HG02938 (cell line): ENCODE measurements around the gene PPP1R1C.

ENCODE experiments used
- ATAC-seq: cut with Tn5 transposase; IDR thresholded peaks from one replicate; pipeline ENCODE4 v1.9.1; 2021; ENCODE audit warnings: mild to moderate bottlenecking, moderate library complexity; ENCODE audit not compliant: unreplicated experiment

PPP1R1C gene

DNA sequence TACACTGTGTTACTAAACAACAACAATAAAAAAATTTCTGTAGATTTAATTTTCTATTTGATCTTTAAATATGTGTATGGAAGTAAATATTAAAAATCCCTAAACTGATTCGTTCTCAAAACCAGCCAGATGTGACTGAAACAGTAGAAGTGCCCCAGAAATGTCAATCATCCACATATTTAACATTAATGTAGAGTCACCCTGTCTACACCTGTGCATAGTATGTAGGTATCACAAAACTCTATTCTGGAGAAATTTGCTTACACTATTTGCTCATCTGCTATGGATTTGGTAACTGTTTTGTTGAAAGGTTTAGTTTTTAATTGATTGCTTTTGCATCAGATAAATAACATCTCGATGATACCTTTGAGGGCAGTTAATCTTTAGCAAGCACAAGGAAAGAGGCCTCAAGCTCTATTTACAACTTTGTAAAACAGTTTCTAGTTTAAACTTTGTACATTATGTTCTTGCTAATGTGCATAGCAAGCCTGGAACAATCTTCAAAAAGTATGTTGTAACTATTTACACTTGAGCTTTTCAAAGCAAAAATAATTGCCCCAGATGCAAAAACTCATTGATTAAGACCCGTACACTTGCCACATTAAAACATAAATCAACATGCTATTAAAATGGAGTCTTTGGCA is 76.8 kb downstream of the PPP1R1C start:
- no peak for ATAC-seq

DNA sequence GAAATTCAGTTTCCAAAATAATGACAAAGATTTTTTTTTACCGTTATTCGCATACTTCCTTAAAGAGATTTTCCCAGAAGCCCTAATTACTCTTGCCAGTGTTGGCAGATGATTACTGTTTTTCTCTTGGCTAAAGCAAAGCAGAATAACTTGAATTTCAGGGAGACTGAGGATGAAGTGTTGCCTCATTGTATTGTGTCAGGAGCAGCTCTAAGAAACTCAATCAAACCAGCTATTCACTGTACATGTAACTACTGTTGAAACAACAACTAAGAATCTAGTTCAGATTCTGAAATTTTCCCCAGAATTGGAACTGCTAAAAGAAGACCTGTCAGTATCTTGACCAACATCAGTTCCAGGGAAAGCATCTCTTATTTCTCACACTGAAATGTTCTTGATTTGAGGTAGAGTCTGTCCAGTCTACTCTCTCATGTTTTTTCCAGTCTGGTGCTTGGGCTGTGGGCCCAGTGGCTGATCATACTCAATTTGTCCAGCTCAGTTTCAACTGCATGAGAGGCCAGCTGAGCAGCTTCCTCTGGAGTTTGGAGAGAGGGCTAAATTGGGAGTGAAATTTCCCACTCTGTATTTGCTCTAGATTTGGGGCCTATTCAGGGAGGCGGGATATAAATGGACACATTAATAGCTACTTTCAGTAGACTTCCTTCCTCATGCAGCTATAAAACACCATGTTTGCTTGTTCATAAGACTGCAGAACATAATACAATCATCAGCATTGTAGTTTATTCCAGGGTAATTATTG is 78.5 kb downstream of the PPP1R1C start:
- ATAC-seq: no peak

DNA sequence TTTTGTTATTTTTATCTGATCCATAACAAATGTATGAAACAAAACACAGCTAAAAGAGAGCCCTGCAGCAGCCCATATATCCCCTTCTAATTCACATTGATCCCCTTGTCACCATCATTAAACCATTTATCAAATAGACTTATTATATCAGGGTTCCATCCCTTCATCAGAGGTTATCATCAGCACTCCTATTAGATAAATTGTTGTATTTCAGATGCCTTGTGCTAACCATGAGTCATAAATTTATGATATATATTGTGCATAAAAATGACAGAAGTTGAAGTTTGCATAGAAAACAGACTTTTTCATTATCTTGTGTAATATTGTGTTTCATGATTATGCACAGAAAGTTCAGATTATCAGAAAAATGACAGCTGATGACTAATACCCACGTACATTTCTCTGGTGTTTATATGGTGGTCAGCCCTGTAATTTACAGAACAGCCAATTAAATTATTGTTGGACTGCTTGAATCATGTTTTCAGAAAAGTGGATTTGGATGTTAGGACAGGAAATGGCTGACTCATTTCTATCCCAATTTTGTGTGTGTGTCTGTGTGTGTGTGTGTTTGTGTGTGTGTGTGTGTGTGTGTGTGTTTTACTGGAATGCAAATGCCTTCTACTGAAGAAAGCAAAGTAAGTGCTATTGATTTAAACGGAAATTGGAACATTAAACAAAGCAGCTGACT is 80.9 kb downstream of the PPP1R1C start:
- ATAC-seq: no peak

DNA sequence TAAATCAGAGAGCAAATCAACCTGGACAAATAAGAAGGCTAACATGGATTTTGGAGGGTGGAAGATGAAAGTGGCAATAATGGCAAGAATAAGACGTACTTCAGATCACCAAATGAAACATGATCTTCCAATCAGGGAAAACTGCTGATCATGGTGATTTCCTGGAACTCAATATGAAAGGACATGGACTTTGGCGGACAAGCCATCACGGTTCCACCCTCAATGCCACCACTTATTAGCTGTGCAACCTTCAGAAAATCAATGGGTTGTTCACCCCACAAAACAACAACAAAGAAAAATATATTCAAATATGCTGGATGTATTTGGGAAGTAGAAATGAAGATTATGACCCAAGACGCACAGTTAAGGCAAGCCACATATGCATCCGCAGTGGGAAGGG is 81.7 kb downstream of the PPP1R1C start:
- ATAC-seq: no peak

DNA sequence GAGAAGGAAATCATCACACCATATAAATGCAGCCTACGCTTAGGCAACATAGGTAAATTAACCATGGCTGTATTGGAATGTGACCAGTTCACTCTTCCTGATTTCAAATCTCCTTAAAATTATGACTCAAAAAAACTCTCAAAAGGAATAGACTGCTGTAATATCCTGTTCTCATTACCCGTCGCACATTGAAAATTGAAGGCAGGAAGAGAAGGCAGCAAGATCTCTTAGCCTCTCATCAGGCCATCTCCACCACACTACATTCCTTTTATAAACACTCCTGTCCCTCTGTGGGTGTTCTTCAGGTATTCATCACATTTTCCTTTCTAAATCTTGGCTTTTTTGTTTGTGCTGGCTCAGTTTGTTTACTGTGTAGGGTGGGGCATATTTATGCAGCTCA is 83.2 kb downstream of the PPP1R1C start:
- no peak for ATAC-seq

DNA sequence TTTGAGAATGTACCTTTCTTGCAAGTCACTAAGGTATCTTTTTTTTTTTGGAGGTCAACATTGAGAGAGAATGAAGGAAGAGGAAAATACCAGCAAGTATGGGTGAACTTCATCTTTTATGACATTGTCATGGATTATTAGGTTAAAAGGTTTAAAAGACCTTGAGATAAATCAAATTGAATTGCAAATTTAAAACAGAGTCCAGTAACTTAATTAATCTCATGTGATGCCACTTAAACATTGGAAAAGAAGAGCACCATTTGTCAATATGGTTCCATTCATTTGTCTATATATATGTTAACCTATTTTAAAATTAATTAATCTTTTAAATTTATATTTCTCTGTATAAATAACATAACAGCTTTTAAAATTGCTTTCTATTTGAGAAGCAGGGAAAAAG is 83.8 kb downstream of the PPP1R1C start:
- ATAC-seq: no peak

DNA sequence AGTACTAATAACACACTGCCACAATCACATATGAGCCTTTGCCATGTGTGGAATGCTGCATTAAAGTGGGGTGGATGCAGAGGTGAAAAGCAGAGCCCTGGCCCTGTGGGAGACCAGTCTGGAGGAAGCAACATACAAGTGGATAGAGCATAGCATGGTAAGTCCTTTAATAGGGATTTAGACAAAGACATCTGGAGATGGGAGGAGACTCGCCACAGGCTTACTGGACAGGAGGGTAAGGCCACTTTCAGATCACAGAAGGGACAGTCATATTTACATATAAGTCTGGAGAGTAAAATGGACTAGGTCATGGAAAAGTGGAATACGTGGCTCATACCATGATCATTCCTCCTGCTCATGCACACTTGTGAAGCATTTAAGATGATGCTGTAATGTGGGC is 84.3 kb downstream of the PPP1R1C start:
- no peak for ATAC-seq

DNA sequence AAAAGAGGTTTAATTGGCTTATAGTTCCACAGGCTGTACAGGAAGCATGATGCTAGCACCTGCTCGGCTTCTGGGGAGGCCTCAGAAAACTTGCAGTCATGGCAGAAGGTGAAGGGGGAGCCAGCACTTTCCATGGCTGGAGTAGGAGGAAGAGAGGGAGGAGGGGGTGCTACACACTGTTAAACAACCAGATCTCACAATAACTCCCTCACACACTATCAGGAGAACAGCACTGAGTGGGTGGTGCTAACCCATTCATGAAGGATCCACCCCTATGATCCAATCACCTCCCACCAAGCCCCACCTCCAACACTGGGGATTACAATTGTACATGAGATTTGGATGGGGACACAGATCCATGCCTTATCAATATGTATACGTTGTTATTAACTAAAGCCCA is 85.1 kb downstream of the PPP1R1C start:
- no peak for ATAC-seq

DNA sequence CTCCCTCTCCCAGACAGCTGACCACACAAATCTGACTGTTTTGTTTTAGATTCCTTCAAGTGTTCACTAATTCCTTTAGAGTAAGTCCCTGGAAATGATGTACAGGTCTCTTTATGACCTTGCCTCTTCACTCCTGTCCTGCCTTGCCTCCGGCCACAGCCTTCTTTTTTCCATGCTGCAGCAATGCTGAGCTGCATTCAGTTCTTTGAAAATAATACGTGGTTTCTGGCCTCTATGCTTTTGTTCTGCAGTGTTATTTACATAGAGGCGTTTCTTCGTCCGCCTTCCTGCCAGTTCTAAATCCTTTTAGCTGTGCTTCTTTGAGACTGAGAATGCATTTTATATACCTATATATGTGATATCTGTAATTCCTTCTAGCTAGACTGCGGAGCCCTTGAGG is 87.2 kb downstream of the PPP1R1C start:
- ATAC-seq: no peak

DNA sequence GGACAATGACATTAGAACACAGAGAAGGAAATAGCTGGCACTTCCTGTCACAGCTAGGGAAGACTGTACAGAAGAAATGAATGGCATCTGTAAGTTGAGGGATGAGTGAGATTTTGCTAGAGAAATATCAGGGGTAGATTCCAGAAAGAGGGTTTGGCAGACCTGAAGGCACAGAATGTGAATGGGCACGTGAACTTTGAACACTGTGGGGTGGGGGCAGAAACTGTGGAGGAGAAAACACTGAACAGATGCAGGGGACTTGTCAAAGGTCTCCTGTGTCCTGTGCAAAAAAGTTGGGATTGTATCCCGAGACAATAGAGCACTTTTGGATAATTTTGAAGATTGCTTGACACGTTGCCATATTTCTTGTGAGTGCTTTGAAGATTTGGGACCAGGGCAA is 88.0 kb downstream of the PPP1R1C start:
- no peak for ATAC-seq

DNA sequence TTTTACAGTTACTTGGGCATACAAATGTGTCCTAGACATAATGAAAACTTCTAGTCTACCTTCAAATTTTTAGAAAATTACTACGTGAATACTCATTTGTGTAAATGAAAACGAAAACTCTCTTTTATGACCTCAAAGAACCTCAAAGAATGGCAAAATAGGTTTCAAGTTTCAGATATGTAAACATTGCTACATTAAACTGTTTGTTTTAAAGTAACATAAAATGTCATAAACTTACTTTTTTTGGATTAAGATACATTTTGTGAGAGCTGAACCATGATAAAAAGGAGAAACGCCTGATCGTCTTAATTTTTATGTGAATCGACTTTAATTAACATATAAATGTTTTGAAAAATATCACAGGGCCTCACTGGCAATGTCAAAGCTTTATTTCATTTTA is 91.4 kb downstream of the PPP1R1C start:
- ATAC-seq: no peak

DNA sequence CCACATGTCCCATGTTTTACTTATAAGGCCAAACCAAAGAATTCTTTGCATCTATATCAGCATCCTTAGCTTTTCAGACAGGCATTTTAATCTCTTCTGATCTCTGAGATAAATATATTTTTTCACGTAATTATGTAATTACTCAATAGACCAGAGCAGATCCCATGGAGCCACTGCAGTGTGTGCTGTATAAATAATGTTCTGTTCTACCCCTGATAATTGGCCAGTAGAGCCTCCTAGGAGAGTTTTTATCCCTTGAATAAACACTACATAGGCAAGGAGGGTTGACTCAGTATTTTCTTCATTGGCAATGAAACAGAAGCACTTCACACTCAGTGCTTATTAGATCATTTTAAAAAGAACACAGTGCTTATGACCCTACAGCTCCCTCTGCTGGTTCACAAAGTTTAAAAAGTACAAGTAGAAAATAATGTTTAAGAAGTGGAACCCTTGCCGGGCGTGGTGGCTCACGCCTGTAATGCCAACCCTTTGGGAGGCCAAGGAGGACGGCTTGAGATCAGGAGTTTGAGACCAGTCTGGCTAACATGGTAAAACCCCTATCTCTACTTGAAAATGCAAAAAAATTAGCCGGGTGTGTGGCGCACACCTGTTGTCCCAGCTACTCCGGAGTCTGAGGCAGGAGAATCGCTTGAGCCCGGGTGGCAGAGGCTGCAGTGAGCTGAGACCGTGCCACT is 91.9 kb downstream of the PPP1R1C start:
- ATAC-seq: peak; percentile 58

DNA sequence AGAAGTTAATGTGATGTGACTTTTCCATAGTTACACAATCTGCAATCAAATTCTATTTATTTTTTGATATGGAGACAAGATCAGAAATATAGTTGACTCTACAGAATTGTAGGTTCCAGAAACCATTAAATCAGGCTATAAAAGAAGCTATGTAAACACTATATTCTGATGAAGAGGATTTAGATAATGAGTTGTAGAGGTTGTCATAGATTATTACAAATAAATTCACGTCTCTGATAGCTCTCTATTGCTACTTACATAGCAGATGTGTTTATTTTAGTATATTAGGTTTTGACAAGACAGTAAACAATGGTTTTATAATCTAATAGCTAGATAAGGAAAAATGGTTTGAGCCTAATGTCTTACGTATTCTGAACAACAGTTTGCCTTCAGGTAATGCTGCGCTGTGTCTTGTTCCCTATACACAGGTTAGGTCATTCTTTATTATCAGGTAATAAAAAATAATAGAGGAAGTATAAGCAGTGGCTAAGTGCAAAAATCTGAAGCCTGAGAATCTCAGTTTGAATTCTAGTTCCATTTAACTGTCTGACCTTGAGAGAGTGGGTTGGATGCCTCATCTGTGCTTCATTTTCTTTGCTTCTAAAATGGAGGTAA is 93.4 kb downstream of the PPP1R1C start:
- ATAC-seq: no peak

DNA sequence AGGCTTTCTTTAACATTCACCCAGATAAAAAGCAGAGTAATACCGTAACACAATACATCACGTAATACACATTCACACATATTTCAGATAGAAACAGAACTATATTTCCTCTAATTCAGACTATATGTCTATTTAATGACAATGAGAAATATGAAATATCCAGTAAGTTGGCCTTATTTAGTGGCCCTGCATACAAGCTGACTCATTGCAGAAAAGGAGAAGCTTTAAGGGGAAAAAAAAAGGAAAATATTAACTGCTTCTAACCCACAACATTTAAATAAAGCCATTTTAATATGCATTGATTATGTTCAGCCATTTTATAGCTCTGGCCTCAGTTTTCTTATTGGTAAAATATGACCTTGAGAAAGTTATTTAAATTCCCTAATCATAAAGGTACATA is 94.8 kb downstream of the PPP1R1C start:
- no peak for ATAC-seq

DNA sequence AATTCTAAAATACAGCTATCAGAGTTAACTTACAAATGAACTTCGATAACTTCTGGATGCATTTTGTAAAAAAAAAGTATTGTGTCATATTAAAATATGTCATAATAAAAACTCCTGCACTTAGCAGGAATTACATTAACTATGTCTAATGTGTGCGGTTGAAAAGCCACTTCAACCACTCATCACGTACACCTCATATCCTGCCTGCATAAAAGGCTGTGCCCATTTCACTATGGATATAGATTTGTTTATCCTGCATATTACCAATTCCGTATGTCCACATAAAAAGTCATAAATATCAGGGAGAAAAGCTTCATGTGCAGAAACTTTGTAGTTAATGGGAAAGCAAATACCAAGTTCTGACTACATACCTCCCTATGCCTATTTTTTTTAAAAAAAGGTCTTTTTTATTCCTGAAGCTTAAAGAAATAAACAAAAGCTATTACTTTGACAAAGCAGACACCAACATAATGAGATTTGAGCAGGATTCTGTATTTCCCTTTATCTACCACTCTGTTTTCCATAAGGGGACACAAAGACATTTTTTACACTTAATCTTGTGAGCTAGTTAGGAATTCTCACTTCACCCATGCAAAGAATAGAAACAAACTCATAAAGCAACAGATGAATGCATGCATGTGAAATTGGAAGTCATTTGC is 96.1 kb downstream of the PPP1R1C start:
- ATAC-seq: no peak

DNA sequence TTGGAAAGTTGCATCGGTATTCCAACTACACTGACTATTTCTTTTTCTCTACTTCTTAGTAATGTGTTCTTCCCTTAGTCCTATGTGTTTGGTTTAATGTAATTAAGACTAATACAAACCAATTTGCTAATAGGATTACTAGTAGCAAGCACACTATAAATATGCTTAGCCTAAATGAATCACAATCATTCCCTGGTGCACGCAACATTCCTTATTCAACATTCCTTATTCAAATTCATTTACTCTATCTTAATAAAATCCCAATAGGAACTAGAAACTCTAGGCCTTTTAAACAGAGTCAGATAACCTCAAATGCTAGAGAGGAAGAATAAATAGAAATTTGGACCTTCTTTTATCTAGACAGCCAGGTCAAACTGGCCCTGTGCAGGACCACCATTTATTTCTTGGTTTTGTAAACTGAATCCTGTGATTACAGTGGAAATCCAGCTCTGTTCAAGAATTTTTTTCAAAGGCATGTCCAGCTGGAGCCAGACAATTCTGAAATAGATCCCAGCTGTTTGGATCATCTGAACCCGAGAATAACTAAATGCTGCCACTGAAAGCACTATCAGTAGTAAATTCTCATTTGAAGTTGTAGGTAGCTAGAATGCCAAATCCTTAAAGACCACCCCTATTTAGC is 103.1 kb downstream of the PPP1R1C start:
- no peak for ATAC-seq

DNA sequence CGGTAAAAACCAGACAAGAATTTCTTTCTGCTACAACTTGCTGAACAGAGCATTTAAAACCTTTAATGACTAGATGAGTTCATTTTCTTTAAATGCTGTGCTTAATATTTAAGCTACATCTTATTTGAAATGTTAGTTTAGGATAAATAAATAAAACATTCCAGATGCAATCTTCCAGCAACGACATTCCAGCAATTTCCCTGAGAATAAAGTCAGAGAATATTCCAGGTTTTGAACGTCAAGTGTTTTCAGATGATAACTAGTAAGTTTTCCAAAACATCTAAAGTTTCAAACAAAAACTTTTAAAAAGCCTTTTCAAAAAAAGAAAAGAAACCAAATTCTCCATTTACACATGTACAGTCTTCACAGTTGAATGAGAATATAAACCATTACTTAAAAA is 104.8 kb downstream of the PPP1R1C start:
- ATAC-seq: no peak

DNA sequence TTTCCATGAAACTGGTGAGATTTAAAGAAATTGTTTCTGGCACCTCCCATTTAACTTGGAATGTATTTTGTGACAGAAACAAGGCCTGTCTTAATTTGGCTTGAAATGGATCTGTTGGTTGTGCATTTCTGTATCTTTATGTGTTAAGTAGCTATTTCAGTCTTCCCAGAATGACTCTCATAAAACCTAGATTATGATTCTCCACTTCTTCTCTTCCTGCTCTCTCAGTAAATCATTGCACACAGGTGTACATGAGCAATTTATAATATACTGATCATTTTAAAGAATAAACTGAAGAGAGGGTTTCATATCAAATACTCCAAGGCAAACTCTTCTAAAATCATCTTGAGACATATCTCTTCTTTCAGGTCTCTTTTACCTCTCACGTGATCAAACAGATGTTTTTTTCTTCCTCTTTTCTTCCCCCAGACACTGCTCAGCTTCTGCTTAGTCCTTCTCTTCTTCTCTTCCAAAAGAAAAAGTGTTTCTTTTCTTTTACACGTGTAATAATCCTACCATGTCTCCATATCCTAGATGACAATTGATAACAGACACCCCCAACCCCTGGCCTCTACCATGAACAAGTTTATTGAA is 112.0 kb downstream of the PPP1R1C start:
- ATAC-seq: no peak

DNA sequence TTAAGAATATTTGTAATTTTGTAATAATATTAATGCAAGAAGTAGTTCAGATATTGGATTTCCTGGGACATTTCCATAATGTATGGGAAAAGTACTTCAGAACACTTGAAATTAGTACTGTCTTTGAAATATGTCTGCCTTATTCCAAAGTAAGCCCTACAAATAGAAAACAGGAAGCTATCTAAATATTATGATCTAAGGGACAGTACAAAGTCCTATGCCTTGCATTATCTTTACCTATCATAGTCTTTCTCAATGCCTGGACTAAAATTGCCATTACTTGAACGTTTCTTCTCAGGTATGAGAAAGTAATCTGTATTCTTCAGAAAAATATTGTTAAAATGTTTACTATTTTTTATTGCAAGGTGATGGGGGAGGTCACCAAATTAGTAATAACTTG is 113.0 kb downstream of the PPP1R1C start:
- ATAC-seq: no peak

DNA sequence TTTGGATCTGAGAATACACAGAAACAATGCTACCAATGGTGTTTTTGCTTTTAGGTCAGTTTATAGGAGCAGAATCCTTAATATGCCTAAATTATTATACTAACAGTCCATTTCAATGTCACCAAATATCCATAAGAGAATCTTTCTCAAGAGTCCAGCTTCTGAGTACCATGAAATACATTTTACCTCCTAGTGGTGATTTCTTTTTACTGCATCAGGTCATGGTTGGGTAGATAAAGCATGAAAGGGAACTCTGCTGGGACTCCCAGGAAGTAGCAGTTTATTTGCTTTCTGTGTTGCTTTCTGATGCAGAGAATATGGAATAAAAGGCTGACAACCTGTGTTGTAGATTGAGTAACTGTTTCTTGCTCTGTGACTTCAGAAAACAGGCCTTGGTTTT is 115.6 kb downstream of the PPP1R1C start:
- no peak for ATAC-seq
